ENCODE data around the gene PLCZ1. TPM values are rescaled to one million over a fixed set of nuclear protein-coding genes. Genes with fewer than 3 reads are reported as not detected.
A peak's percentile ranks its signal among the peaks of the same experiment; 100 is the strongest.

The PLCZ1 gene
- total RNA-seq, 1 experiment from 2014 or later = not detected

DNA sequence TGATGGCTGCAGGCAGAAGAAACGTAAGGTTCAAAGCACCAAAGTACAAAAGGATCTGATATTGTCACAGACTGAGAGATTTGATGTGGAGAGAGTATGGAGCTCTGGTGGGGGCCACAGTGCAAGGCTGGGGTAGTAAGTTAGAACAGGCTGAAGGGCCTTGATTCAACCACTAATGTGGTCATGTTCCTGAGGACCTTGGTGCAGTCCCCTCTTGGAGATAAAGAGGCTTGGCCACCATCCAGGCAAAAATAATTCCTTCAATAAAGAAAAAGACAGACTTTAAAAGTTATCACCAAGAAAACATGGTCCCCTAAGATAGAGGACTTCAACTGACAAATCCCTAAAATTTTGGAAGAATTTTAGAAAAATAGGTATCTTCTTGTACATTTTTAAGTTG is 17.5 kb upstream of the PLCZ1 start:
- no peaks in the 10 kb centered on the region for H3K36me3 ChIP-seq (ENCODE audit: low read depth)
- 0 out of 2 replicates have a peak, but pooled peaks cover 4% of the 10 kb centered on the region for H3K4me1 ChIP-seq (replicated peaks; ENCODE audit: insufficient read depth)
- TF ChIP-seq, protein P1, sequence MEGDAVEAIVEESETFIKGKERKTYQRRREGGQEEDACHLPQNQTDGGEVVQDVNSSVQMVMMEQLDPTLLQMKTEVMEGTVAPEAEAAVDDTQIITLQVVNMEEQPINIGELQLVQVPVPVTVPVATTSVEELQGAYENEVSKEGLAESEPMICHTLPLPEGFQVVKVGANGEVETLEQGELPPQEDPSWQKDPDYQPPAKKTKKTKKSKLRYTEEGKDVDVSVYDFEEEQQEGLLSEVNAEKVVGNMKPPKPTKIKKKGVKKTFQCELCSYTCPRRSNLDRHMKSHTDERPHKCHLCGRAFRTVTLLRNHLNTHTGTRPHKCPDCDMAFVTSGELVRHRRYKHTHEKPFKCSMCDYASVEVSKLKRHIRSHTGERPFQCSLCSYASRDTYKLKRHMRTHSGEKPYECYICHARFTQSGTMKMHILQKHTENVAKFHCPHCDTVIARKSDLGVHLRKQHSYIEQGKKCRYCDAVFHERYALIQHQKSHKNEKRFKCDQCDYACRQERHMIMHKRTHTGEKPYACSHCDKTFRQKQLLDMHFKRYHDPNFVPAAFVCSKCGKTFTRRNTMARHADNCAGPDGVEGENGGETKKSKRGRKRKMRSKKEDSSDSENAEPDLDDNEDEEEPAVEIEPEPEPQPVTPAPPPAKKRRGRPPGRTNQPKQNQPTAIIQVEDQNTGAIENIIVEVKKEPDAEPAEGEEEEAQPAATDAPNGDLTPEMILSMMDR (conservative IDR thresholded peaks at IDR 0.05) = no peak
- TF ChIP-seq EZH2 (IDR thresholded peaks at IDR 0.05; ENCODE audit: low read depth) = no peak
- H3K27me3 ChIP-seq (ENCODE audit: insufficient read depth, low read depth) = no peaks in the 10 kb centered on the region
- no peak overlapping the region for H3K4me2 ChIP-seq
- H3K4me3 ChIP-seq = no peak overlapping the region
- no TSS peak for BruUV-seq (replicated peaks)
- no peak for DNase-seq
- H3K9me2 ChIP-seq (ENCODE audit: insufficient read depth) = no peaks in the 10 kb centered on the region; the same call in 1 of the 2 replicates
- no peaks in the 10 kb centered on the region for H4K20me1 ChIP-seq (ENCODE audit: insufficient read depth)
- no peaks in the 10 kb centered on the region for H3K9me3 ChIP-seq (ENCODE audit: insufficient read depth, low read depth)
- POLR2A ChIA-PET (ENCODE audit: unreplicated experiment) = no interaction called here
- H3K79me2 ChIP-seq (ENCODE audit: low read depth) = no peaks in the 10 kb centered on the region
- CTCF ChIA-PET = no interaction called here
- intact Hi-C loops (cut with micrococcal nuclease; ENCODE audit: unreplicated experiment) = no loop called here
- H3K27ac ChIP-seq = no peak overlapping the region
- no peak overlapping the region for H2AFZ ChIP-seq
- H3F3A ChIP-seq (ENCODE audit: insufficient read depth, low read depth) = no peaks in the 10 kb centered on the region

DNA sequence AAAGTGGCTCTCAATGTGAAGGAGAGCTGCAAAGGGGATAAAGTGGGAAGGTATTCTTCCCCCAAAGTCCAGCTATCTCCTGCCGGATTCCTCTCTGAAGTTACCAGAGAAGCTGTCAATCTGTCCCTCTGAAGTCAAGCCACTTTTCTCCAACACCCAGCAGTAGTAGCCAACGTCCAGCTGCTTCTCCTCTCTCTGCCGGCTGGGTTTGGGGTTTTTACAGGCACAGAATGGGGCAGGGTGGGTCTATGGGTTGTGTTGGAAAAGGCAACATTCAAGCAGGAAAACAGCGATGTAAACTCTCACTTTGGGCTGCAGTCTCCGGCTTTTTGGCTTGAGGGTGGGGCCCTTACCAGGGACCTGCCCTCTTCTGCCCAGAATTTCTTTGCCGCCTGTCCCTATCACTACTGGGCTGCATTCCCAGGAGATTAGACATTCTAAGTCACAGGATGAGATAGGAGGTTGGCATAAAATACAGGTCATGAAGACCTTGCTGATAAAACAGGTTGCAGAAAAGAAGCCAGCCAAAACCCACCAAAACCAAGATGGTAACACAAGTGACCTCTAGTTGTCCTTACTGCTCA is 16.4 kb upstream of the PLCZ1 start:
- H3K4me2 ChIP-seq = no peak overlapping the region
- no peak overlapping the region for H3K4me3 ChIP-seq
- H2AFZ ChIP-seq = no peak overlapping the region
- H4K20me1 ChIP-seq (ENCODE audit: insufficient read depth) = no peaks in the 10 kb centered on the region
- no peaks in the 10 kb centered on the region for H3K9me3 ChIP-seq (ENCODE audit: insufficient read depth, low read depth)
- no peaks in the 10 kb centered on the region for H3K79me2 ChIP-seq (ENCODE audit: low read depth)
- ChIA-PET POLR2A (ENCODE audit: unreplicated experiment) (no interaction called here), CTCF (no interaction called here)
- TF ChIP-seq EZH2 (IDR thresholded peaks at IDR 0.05; ENCODE audit: low read depth) = no peak
- TF ChIP-seq, protein P1 (conservative IDR thresholded peaks at IDR 0.05) = no peak
- DNase-seq = peak in 1 of 2 experiments; percentile 33
- no peaks in the 10 kb centered on the region for H3F3A ChIP-seq (ENCODE audit: insufficient read depth, low read depth)
- intact Hi-C loops (cut with micrococcal nuclease; ENCODE audit: unreplicated experiment) = no loop called here
- H3K36me3 ChIP-seq (ENCODE audit: low read depth) = no peaks in the 10 kb centered on the region
- H3K27me3 ChIP-seq (ENCODE audit: insufficient read depth, low read depth) = no peaks in the 10 kb centered on the region
- H3K27ac ChIP-seq = no peak overlapping the region
- H3K4me1 ChIP-seq (replicated peaks; ENCODE audit: insufficient read depth) = 0 out of 2 replicates have a peak, but pooled peaks cover 12% of the 10 kb centered on the region
- no TSS peak for BruUV-seq (replicated peaks)
- no peaks in the 10 kb centered on the region for H3K9me2 ChIP-seq (ENCODE audit: insufficient read depth)

DNA sequence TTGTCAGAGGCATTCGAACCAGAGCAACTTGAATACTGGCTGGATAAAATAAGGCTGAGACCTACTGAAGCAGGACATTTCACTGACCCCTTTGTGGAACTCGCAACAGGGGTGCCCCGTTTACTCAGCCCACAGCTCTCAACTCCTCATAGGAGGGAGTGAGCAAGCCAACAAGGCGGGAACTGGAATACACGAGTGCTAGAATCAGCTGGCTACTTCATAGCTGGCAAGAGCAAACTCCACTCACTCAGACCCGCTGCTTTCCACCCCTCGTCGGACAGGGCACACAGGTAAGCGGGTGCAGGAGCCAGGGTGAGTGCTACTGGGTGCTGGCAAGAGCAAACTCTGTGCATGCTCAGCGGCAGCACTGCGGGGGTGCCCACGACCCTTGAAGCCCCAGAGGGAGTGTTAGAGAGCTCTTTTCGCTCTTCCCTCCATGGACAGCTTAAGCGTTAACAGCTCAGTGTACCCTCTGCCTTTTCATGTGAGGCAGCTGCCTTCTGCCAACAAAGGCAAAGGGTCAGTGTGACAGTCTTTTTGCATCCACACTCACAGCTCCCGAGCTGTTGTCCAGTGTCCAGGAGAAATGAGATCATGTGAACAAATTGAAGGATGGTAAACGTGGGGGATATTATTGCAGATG is 15.8 kb upstream of the PLCZ1 start:
- ChIA-PET CTCF (interaction anchor here (0.5 kb wide), 1 partner anchor 864 kb away, joined by 4 read pairs; no protein-coding TSS in a partner anchor), POLR2A (ENCODE audit: unreplicated experiment) (no interaction called here)
- H3K27me3 ChIP-seq (ENCODE audit: insufficient read depth, low read depth) = no peaks in the 10 kb centered on the region
- H3K4me1 ChIP-seq (replicated peaks; ENCODE audit: insufficient read depth) = 0 out of 2 replicates have a peak, but pooled peaks cover 12% of the 10 kb centered on the region
- no TSS peak for BruUV-seq (replicated peaks)
- H3K9me2 ChIP-seq (ENCODE audit: insufficient read depth) = no peaks in the 10 kb centered on the region
- no peaks in the 10 kb centered on the region for H3K79me2 ChIP-seq (ENCODE audit: low read depth)
- 0 out of 2 replicates have a peak overlapping the region, but pooled peaks have one; percentile 15 for H2AFZ ChIP-seq
- H3K4me3 ChIP-seq = no peak overlapping the region
- H4K20me1 ChIP-seq (ENCODE audit: insufficient read depth) = no peaks in the 10 kb centered on the region
- no peaks in the 10 kb centered on the region for H3K9me3 ChIP-seq (ENCODE audit: insufficient read depth, low read depth)
- DNase-seq = no peak
- no peak overlapping the region for H3K27ac ChIP-seq
- intact Hi-C loops (cut with micrococcal nuclease; ENCODE audit: unreplicated experiment) = no loop called here
- TF ChIP-seq, protein P1 (conservative IDR thresholded peaks at IDR 0.05) = no peak
- TF ChIP-seq EZH2 (IDR thresholded peaks at IDR 0.05; ENCODE audit: low read depth) = no peak
- no peaks in the 10 kb centered on the region for H3K36me3 ChIP-seq (ENCODE audit: low read depth)
- no peak overlapping the region for H3K4me2 ChIP-seq
- H3F3A ChIP-seq (ENCODE audit: insufficient read depth, low read depth) = no peaks in the 10 kb centered on the region

Data from PC-9 (cell line).